NCI-H82 treated with DMSO at 0.1 percent for 48 hours (cell line): ENCODE data around the gene ARHGAP15.
A peak's percentile ranks its signal among the peaks of the same experiment; 100 is the strongest.
"Not testable (repeated sequence)": the region's sequence is repeated elsewhere in the genome, so short reads cannot be mapped to it uniquely, and the experiment has no call there.

Source experiments
- DNase-seq: peaks from one replicate; lab custom pipeline; 2025; ENCODE audit not compliant: unreplicated experiment; lab: John Stamatoyannopoulos, UW

ARHGAP15 gene

GRCh38 chr2:143522699-143523098, 393.5 kb downstream of the ARHGAP15 start:
- no peak for DNase-seq

- no peak for DNase-seq
Measured at GRCh38 chr2:143524119-143524553, 394.9 kb downstream of the ARHGAP15 start.

GRCh38 chr2:143524559-143525401, 395.6 kb downstream of the ARHGAP15 start:
- no peak for DNase-seq

GRCh38 chr2:143525402-143525860, 396.2 kb downstream of the ARHGAP15 start:
- DNase-seq, result no peak

GRCh38 chr2:143526498-143526897, 397.3 kb downstream of the ARHGAP15 start:
- no peak for DNase-seq

GRCh38 chr2:143528021-143528420, 398.8 kb downstream of the ARHGAP15 start:
- no peak for DNase-seq

- peak; percentile 66 for DNase-seq
Measured at GRCh38 chr2:143529118-143529720, 400.0 kb downstream of the ARHGAP15 start.

- no peak for DNase-seq
Measured at GRCh38 chr2:143530758-143531157, 401.5 kb downstream of the ARHGAP15 start.

- no peak for DNase-seq
Measured at GRCh38 chr2:143532061-143532460, 402.8 kb downstream of the ARHGAP15 start.

- peak; percentile 85 for DNase-seq
Measured at GRCh38 chr2:143533846-143534245, 404.6 kb downstream of the ARHGAP15 start.

- no peak for DNase-seq
Measured at GRCh38 chr2:143535802-143536201, 406.6 kb downstream of the ARHGAP15 start.

GRCh38 chr2:143541899-143542298, 412.7 kb downstream of the ARHGAP15 start:
- not testable (repeated sequence) for DNase-seq

- no peak for DNase-seq
Measured at GRCh38 chr2:143545059-143545948, 416.1 kb downstream of the ARHGAP15 start.

GRCh38 chr2:143545949-143546255, 416.7 kb downstream of the ARHGAP15 start:
- DNase-seq, result no peak

GRCh38 chr2:143548032-143548431, 418.8 kb downstream of the ARHGAP15 start:
- DNase-seq, result no peak

- no peak for DNase-seq
Measured at GRCh38 chr2:143550500-143550899, 421.3 kb downstream of the ARHGAP15 start.

- no peak for DNase-seq
Measured at GRCh38 chr2:143551971-143552650, 422.9 kb downstream of the ARHGAP15 start.

- no peak for DNase-seq
Measured at GRCh38 chr2:143553261-143553660, 424.0 kb downstream of the ARHGAP15 start.

GRCh38 chr2:143558665-143559064, 429.4 kb downstream of the ARHGAP15 start:
- DNase-seq, result no peak

GRCh38 chr2:143559147-143559546, 429.9 kb downstream of the ARHGAP15 start:
- no peak for DNase-seq

- no peak for DNase-seq
Measured at GRCh38 chr2:143560724-143561123, 431.5 kb downstream of the ARHGAP15 start.
